H9 (cell line): ENCODE data around the gene PCDHGB4. TPM values are rescaled to one million over a fixed set of nuclear protein-coding genes. Genes with fewer than 3 reads are reported as not detected.

Experiments
- DNase-seq: peaks from one replicate; pipeline ENCODE4 v3.0.0-alpha.2; 2017
- H2AFZ ChIP-seq: one replicate; pipeline ENCODE4 v1.6.1; 2013; ENCODE audit warnings: mild to moderate bottlenecking, low read length, control low read depth, moderate library complexity
- H2AK5ac ChIP-seq: 2 replicates; pipeline ENCODE4 v1.6.1; 2013; ENCODE audit warnings: low read length, control low read depth, mixed read lengths; ENCODE audit not compliant: insufficient read length
- H2BK120ac ChIP-seq: one replicate; pipeline ENCODE4 v1.6.1; 2013; ENCODE audit warnings: low read depth, mild to moderate bottlenecking, low read length, control low read depth, inconsistent platforms; ENCODE audit not compliant: poor library complexity, severe bottlenecking
- H2BK12ac ChIP-seq: 2 replicates; pipeline ENCODE4 v1.6.1; 2013; ENCODE audit warnings: low read length, control low read depth, mixed read lengths, low read depth; ENCODE audit not compliant: insufficient read length
- H2BK15ac ChIP-seq: 2 replicates; pipeline ENCODE4 v1.6.1; 2013; ENCODE audit warnings: low read depth, low read length, control low read depth
- H2BK20ac ChIP-seq: one replicate; pipeline ENCODE4 v1.6.1; 2013; ENCODE audit warnings: low read depth, mild to moderate bottlenecking, low read length, control low read depth, inconsistent platforms; ENCODE audit not compliant: poor library complexity, severe bottlenecking
- H2BK5ac ChIP-seq: 2 replicates; pipeline ENCODE4 v1.6.1; 2013; ENCODE audit warnings: low read length, control low read depth, mixed read lengths; ENCODE audit not compliant: insufficient read length
- H3K14ac ChIP-seq: 2 replicates; pipeline ENCODE4 v1.6.1; 2013; ENCODE audit warnings: low read length, control low read depth; ENCODE audit not compliant: insufficient read depth
- H3K18ac ChIP-seq: 2 replicates; pipeline ENCODE4 v1.6.1; 2013; ENCODE audit warnings: low read depth, mild to moderate bottlenecking, mixed read lengths, low read length, control low read depth; ENCODE audit not compliant: insufficient read length
- H3K23ac ChIP-seq: 2 replicates; pipeline ENCODE4 v1.6.1; 2013; ENCODE audit warnings: low read length, control low read depth, mixed read lengths, low read depth; ENCODE audit not compliant: insufficient read length
- H3K23me2 ChIP-seq: 2 replicates; pipeline ENCODE4 v1.6.1; 2013; ENCODE audit warnings: low read depth, mild to moderate bottlenecking, mixed read lengths, low read length, control low read depth; ENCODE audit not compliant: insufficient read length, poor library complexity, severe bottlenecking
- H3K27ac ChIP-seq: 2 replicates; pipeline ENCODE4 v1.5.1; 2013; ENCODE audit warnings: low read length, control low read depth, mixed read lengths, low read depth; ENCODE audit not compliant: insufficient read length
- H3K27me3 ChIP-seq: 2 replicates; pipeline ENCODE4 v1.6.1; 2013; ENCODE audit warnings: low read length, control low read depth, inconsistent platforms; ENCODE audit not compliant: insufficient read depth
- H3K4ac ChIP-seq: 2 replicates; pipeline ENCODE4 v1.6.1; 2013; ENCODE audit warnings: low read depth, mild to moderate bottlenecking, control low read depth, inconsistent platforms, low read length, moderate library complexity
- H3K4me1 ChIP-seq: 2 replicates; pipeline ENCODE4 v1.6.1; 2013; ENCODE audit warnings: low read length, control low read depth, inconsistent platforms; ENCODE audit not compliant: insufficient read depth
- H3K4me2 ChIP-seq: 2 replicates; pipeline ENCODE4 v1.6.1; 2013; ENCODE audit warnings: low read length, control low read depth, mixed read lengths; ENCODE audit not compliant: insufficient read length, insufficient read depth
- H3K56ac ChIP-seq: 2 replicates; pipeline ENCODE4 v1.6.1; 2013; ENCODE audit warnings: low read depth, mild to moderate bottlenecking, mixed read lengths, low read length, control low read depth; ENCODE audit not compliant: insufficient read length
- H3K79me1 ChIP-seq: 2 replicates; pipeline ENCODE4 v1.6.1; 2013; ENCODE audit warnings: low read depth, mild to moderate bottlenecking, moderate library complexity, low read length, control low read depth, inconsistent platforms; ENCODE audit not compliant: insufficient read depth, poor library complexity, severe bottlenecking
- H3K79me2 ChIP-seq: 2 replicates; pipeline ENCODE4 v1.6.1; 2013; ENCODE audit warnings: low read length, control low read depth, inconsistent platforms; ENCODE audit not compliant: insufficient read depth
- H3K9ac ChIP-seq: 2 replicates; pipeline ENCODE4 v1.6.1; 2013; ENCODE audit warnings: low read length, control low read depth, mixed read lengths; ENCODE audit not compliant: insufficient read length; ENCODE audit errors: extremely low read depth
- H3K9me3 ChIP-seq: one replicate; pipeline ENCODE4 v1.6.1; 2013; ENCODE audit warnings: low read depth, low read length, inconsistent platforms; ENCODE audit not compliant: control insufficient read depth
- H3T11ph ChIP-seq: one replicate; pipeline ENCODE4 v1.6.1; 2013; ENCODE audit warnings: mild to moderate bottlenecking, low read length, control low read depth, inconsistent platforms
- H4K20me1 ChIP-seq: one replicate; pipeline ENCODE4 v1.6.1; 2013; ENCODE audit not compliant: control insufficient read depth, insufficient read length, insufficient read depth
- H4K5ac ChIP-seq: 2 replicates; pipeline ENCODE4 v1.6.1; 2013; ENCODE audit warnings: low read depth, mild to moderate bottlenecking, mixed read lengths, low read length, control low read depth; ENCODE audit not compliant: insufficient read length
- H4K8ac ChIP-seq: replicated peaks from 2 replicates; pipeline ENCODE4 v1.6.1; 2013; ENCODE audit warnings: low read length, control low read depth, mixed read lengths, low read depth; ENCODE audit not compliant: insufficient read length
- H4K91ac ChIP-seq: 2 replicates; pipeline ENCODE4 v1.6.1; 2013; ENCODE audit warnings: low read depth, mild to moderate bottlenecking, moderate library complexity, mixed read lengths, low read length, control low read depth; ENCODE audit not compliant: insufficient read length
- H3K27ac Mint-ChIP-seq, 3 experiments: 2 replicates in 2 of 3; 3 replicates in 1 of 3; pipeline ENCODE4 v1.8.0; 2020 to 2021; ENCODE audit warnings: mixed read lengths in 3 of 3, mild to moderate bottlenecking in 1 of 3, moderate library complexity in 1 of 3
- H3K27me3 Mint-ChIP-seq: 2 replicates; pipeline ENCODE4 v1.8.0; 2021; ENCODE audit warnings: low read depth, mild to moderate bottlenecking, moderate library complexity, mixed read lengths
- H3K36me3 Mint-ChIP-seq, 3 experiments: 2 replicates in 2 of 3; 3 replicates in 1 of 3; pipeline ENCODE4 v1.8.0; 2020 to 2021; ENCODE audit warnings: low read depth in 3 of 3, mixed read lengths in 3 of 3; ENCODE audit not compliant: insufficient read depth in 1 of 3
- H3K4me1 Mint-ChIP-seq, 2 experiments: 2 replicates each; pipeline ENCODE4 v1.8.0; 2020; ENCODE audit warnings: mixed read lengths in 2 of 2
- H3K4me3 Mint-ChIP-seq, 2 experiments: 2 replicates in 1 of 2; 3 replicates in 1 of 2; pipeline ENCODE4 v1.8.0; 2020 to 2021; ENCODE audit warnings: mild to moderate bottlenecking in 2 of 2, mixed read lengths in 2 of 2, moderate library complexity in 1 of 2
- H3K9me3 Mint-ChIP-seq, 2 experiments: 2 replicates in 1 of 2; 3 replicates in 1 of 2; pipeline ENCODE4 v1.8.0; 2020; ENCODE audit warnings: mild to moderate bottlenecking in 2 of 2, mixed read lengths in 2 of 2, moderate library complexity in 1 of 2
- CTCF ChIP-seq: fragments of 200-600 bp; sonication (generic); conservative IDR thresholded peaks from 3 replicates; pipeline ENCODE4 v1.8.0; 2021; ENCODE audit warnings: antibody characterized with exemption, mild to moderate bottlenecking
- WGBS: extraction: QIAGEN DNeasy Blood & Tissue Kit; methylation state at CpG from one replicate; pipeline ENCODE4 v1.1.7; 2013; ENCODE audit warnings: missing lambda C conversion rate, low lambda C conversion rate, mixed read lengths; ENCODE audit not compliant: insufficient read length; ENCODE audit errors: extremely low coverage; 5-methylcytosine and 5-hydroxymethylcytosine counted together
- total RNA-seq: library from RNA; stranded (reverse); gene quantifications from 2 replicates; pipeline ENCODE4 v1.2.1, GENCODE V29; 2021

Gene PCDHGB4
- total RNA-seq, 1 experiment from 2014 or later, result 4.2 TPM

GRCh38 chr5:141356950-141357349 is 30.5 kb upstream of the PCDHGB4 start:
- H3K4ac ChIP-seq, result no peak overlapping the region
- H3K14ac ChIP-seq, result no peak overlapping the region
- H4K8ac ChIP-seq, result no peak overlapping the region
- H2AK5ac ChIP-seq, result no peak overlapping the region
- H3K4me1 Mint-ChIP-seq, result peaks cover 2 to 3% of the 10 kb centered on the region in 2 experiments; a peak in 2 of 4 replicates
- no peaks in the 10 kb centered on the region for H3K23me2 ChIP-seq
- H3K4me1 ChIP-seq, result no peaks in the 10 kb centered on the region
- no peak overlapping the region for H3K9ac ChIP-seq
- no peak for DNase-seq
- H4K91ac ChIP-seq, result no peak overlapping the region
- H3K18ac ChIP-seq, result no peak overlapping the region
- no peak overlapping the region for H2AFZ ChIP-seq
- H2BK12ac ChIP-seq, result no peak overlapping the region
- H2BK15ac ChIP-seq, result no peak overlapping the region
- no peak overlapping the region for H4K5ac ChIP-seq
- WGBS, result no CpG with 5 or more reads among the region's 19 CpGs
- no peak overlapping the region for H3K56ac ChIP-seq
- no peak overlapping the region for H2BK20ac ChIP-seq
- H3K9me3 Mint-ChIP-seq, result peaks cover 61 to 64% of the 10 kb centered on the region in 2 experiments
- H2BK120ac ChIP-seq, result no peak overlapping the region
- H3K27ac ChIP-seq, result no peak overlapping the region
- no peak overlapping the region for H3K27ac Mint-ChIP-seq
- H3K9me3 ChIP-seq, result peaks cover 29% of the 10 kb centered on the region
- H2BK5ac ChIP-seq, result no peak overlapping the region
- H3K36me3 Mint-ChIP-seq, result peaks cover 29 to 68% (median 50%) of the 10 kb centered on the region in 3 experiments
- no peaks in the 10 kb centered on the region for H3K79me1 ChIP-seq
- H3K23ac ChIP-seq, result no peak overlapping the region
- no peaks in the 10 kb centered on the region for H3K27me3 ChIP-seq
- H3K27me3 Mint-ChIP-seq, result peaks cover 3% of the 10 kb centered on the region
- no peak overlapping the region for H3T11ph ChIP-seq
- no peaks in the 10 kb centered on the region for H4K20me1 ChIP-seq
- H3K4me2 ChIP-seq, result no peak overlapping the region
- no peak for TF ChIP-seq CTCF
- no peaks in the 10 kb centered on the region for H3K79me2 ChIP-seq
- H3K4me3 Mint-ChIP-seq, result no peak overlapping the region
